HEK293 (cell line): ENCODE data around the gene DHCR7.

Source experiments
- AEBP2 ChIP-seq: fragments of 450-650 bp; formaldehyde crosslinking; IDR thresholded peaks from 2 replicates; pipeline ENCODE4 v1.5.1; 2016; ENCODE audit warnings: missing biosample characterization, missing genetic modification characterization, borderline replicate concordance
- CTCF ChIP-seq: fragments of 450-650 bp; formaldehyde crosslinking; IDR thresholded peaks from 2 replicates; pipeline ENCODE4 v1.5.1; 2016; ENCODE audit warnings: missing biosample characterization, missing genetic modification characterization
- GLI4 ChIP-seq: fragments of 450-650 bp; formaldehyde crosslinking; IDR thresholded peaks from 2 replicates; pipeline ENCODE4 v1.5.1; 2016; ENCODE audit warnings: missing biosample characterization, missing genetic modification characterization
- KLF10 ChIP-seq: fragments of 450-650 bp; IDR thresholded peaks from 2 replicates; pipeline ENCODE4 v1.5.1; 2018; ENCODE audit warnings: missing biosample characterization, mild to moderate bottlenecking, missing genetic modification characterization
- MYNN ChIP-seq: fragments of 450-650 bp; formaldehyde crosslinking; IDR thresholded peaks from 2 replicates; pipeline ENCODE4 v1.5.1; 2016; ENCODE audit warnings: missing biosample characterization, missing genetic modification characterization, borderline replicate concordance
- MZF1 ChIP-seq: fragments of 450-650 bp; formaldehyde crosslinking; IDR thresholded peaks from 2 replicates; pipeline ENCODE4 v1.5.1; 2017; ENCODE audit warnings: missing biosample characterization, missing genetic modification characterization, borderline replicate concordance
- TSHZ1 ChIP-seq: fragments of 450-650 bp; formaldehyde crosslinking; IDR thresholded peaks from 2 replicates; pipeline ENCODE4 v1.5.1; 2016; ENCODE audit warnings: missing biosample characterization, missing genetic modification characterization, borderline replicate concordance
- ZNF280D ChIP-seq: fragments of 450-650 bp; formaldehyde crosslinking; IDR thresholded peaks from 2 replicates; pipeline ENCODE4 v1.5.1; 2016; ENCODE audit warnings: missing biosample characterization, missing genetic modification characterization
- ZSCAN18 ChIP-seq: fragments of 450-650 bp; formaldehyde crosslinking; IDR thresholded peaks from 2 replicates; pipeline ENCODE4 v1.5.1; 2016; ENCODE audit warnings: missing biosample characterization, missing genetic modification characterization
- TF ChIP-seq, protein P1 (sequence below): fragments of 450-650 bp; IDR thresholded peaks from 2 replicates; pipeline ENCODE4 v1.5.1; 2018; ENCODE audit warnings: missing biosample characterization, mild to moderate bottlenecking, missing genetic modification characterization
- TF ChIP-seq, protein P2 (sequence below): fragments of 450-650 bp; formaldehyde crosslinking; IDR thresholded peaks from 2 replicates; pipeline ENCODE4 v1.5.1; 2017; ENCODE audit warnings: missing biosample characterization, mild to moderate bottlenecking, missing genetic modification characterization, moderate library complexity

GRCh38 chr11:71453918-71454304, 5.7 kb upstream of the DHCR7 start:
- TF ChIP-seq TSHZ1 = no peak
- TF ChIP-seq ZNF280D (tag by site-specific recombination) = no peak
- TF ChIP-seq CTCF (tag by site-specific recombination) = no peak
- no peak for TF ChIP-seq GLI4 (tag by site-specific recombination)
- TF ChIP-seq KLF10 = no peak
- TF ChIP-seq, protein P1, sequence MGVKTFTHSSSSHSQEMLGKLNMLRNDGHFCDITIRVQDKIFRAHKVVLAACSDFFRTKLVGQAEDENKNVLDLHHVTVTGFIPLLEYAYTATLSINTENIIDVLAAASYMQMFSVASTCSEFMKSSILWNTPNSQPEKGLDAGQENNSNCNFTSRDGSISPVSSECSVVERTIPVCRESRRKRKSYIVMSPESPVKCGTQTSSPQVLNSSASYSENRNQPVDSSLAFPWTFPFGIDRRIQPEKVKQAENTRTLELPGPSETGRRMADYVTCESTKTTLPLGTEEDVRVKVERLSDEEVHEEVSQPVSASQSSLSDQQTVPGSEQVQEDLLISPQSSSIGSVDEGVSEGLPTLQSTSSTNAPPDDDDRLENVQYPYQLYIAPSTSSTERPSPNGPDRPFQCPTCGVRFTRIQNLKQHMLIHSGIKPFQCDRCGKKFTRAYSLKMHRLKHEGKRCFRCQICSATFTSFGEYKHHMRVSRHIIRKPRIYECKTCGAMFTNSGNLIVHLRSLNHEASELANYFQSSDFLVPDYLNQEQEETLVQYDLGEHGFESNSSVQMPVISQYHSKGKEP (tag by site-specific recombination) = no peak
- TF ChIP-seq ZSCAN18 = no peak
- TF ChIP-seq AEBP2 = no peak
- TF ChIP-seq MZF1 (tag by site-specific recombination) = no peak
- TF ChIP-seq MYNN (tag by site-specific recombination) = no peak
- TF ChIP-seq, protein P2, sequence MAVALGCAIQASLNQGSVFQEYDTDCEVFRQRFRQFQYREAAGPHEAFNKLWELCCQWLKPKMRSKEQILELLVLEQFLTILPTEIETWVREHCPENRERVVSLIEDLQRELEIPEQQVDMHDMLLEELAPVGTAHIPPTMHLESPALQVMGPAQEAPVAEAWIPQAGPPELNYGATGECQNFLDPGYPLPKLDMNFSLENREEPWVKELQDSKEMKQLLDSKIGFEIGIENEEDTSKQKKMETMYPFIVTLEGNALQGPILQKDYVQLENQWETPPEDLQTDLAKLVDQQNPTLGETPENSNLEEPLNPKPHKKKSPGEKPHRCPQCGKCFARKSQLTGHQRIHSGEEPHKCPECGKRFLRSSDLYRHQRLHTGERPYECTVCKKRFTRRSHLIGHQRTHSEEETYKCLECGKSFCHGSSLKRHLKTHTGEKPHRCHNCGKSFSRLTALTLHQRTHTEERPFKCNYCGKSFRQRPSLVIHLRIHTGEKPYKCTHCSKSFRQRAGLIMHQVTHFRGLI (tag by site-specific recombination) = no peak
